SK-N-SH (cell line): ENCODE results near the gene OR5B2. TPM values are rescaled to one million over a fixed set of nuclear protein-coding genes. Genes with fewer than 3 reads are reported as not detected.
"Not testable (repeated sequence)": the region's sequence is repeated elsewhere in the genome, so short reads cannot be mapped to it uniquely, and the experiment has no call there.

Source experiments
- CTCF ChIA-PET: fragments of 300-600, 350-600 bp; formaldehyde crosslinking; extraction: SDS; loops from one replicate; lab custom pipeline; 2021; lab: Yijun Ruan, JAX
- POLR2A ChIA-PET: fragments of 350-600 bp; sonication (Branson Sonifier 250); formaldehyde crosslinking; extraction: SDS; loops from one replicate; lab custom pipeline; 2020; ENCODE audit warnings: antibody characterized with exemption, inconsistent platforms; lab: Yijun Ruan, JAX
- DNase-seq: peaks from one replicate; pipeline ENCODE4 v3.0.0; 2012
- H2AFZ ChIP-seq: fragments of 200-600 bp; sonication (generic); 2 replicates; pipeline ENCODE4 v1.8.1; 2016; ENCODE audit warnings: antibody characterized with exemption, mild to moderate bottlenecking, low read depth
- H3F3A ChIP-seq: fragments of 200-600 bp; sonication (generic); replicated peaks from 2 replicates; pipeline ENCODE3; 2016; ENCODE audit warnings: antibody characterized with exemption, mild to moderate bottlenecking; ENCODE audit not compliant: insufficient read depth
- H3K27ac ChIP-seq, 2 experiments: fragments of 200-500 bp in 1 of 2; fragments of 200-600 bp in 1 of 2; sonication (Bioruptor generic) in 1 of 2; sonication (generic), shearing (Covaris generic) in 1 of 2; 2 replicates each; pipeline versions ENCODE4 v1.5.1 to v1.6.1; 2014 to 2016; ENCODE audit warnings: low read depth in 2 of 2, inconsistent platforms in 1 of 2, low read length in 1 of 2, mild to moderate bottlenecking in 1 of 2, mixed read lengths in 1 of 2
- H3K27me3 ChIP-seq: fragments of 200-600 bp; sonication (generic), shearing (Covaris generic); 2 replicates; pipeline ENCODE4 v1.6.1; 2016; ENCODE audit warnings: mixed run types; ENCODE audit not compliant: insufficient read depth
- H3K36me3 ChIP-seq, 2 experiments: fragments of 200-500 bp in 1 of 2; fragments of 200-600 bp in 1 of 2; sonication (Bioruptor generic) in 1 of 2; sonication (generic) in 1 of 2; replicated peaks in 1 of 2; 2 replicates each; pipeline versions ENCODE3 to v1.5.1; 2014 to 2016; ENCODE audit warnings: low read length in 1 of 2, mild to moderate bottlenecking in 1 of 2; ENCODE audit not compliant: insufficient read depth in 2 of 2, control insufficient read depth in 1 of 2
- H3K4me1 ChIP-seq, 2 experiments: fragments of 200-500 bp in 1 of 2; fragments of 200-600 bp in 1 of 2; sonication (Bioruptor generic) in 1 of 2; sonication (generic), shearing (Covaris generic) in 1 of 2; 2 replicates each; pipeline versions ENCODE4 v1.5.1 to v1.6.1; 2014 to 2016; ENCODE audit warnings: low read depth in 1 of 2, low read length in 1 of 2, mixed run types in 1 of 2; ENCODE audit not compliant: insufficient read depth in 2 of 2, control insufficient read depth in 1 of 2
- H3K4me2 ChIP-seq: fragments of 200-600 bp; sonication (generic), shearing (Covaris generic); 2 replicates; pipeline ENCODE4 v1.6.1; 2017; ENCODE audit warnings: mixed run types
- H3K4me3 ChIP-seq, 2 experiments: fragments of 200-500 bp in 1 of 2; fragments of 200-600 bp in 1 of 2; sonication (Bioruptor generic) in 1 of 2; sonication (generic), shearing (Covaris generic) in 1 of 2; 2 replicates each; pipeline versions ENCODE4 v1.5.1 to v1.8.1; 2014 to 2016; ENCODE audit warnings: low read depth in 2 of 2, inconsistent platforms in 1 of 2, low read length in 1 of 2, mild to moderate bottlenecking in 1 of 2, mixed read lengths in 1 of 2, moderate library complexity in 1 of 2
- H3K79me2 ChIP-seq: fragments of 200-600 bp; sonication (generic); 2 replicates; pipeline ENCODE4 v1.8.1; 2017; ENCODE audit warnings: mild to moderate bottlenecking; ENCODE audit not compliant: insufficient read depth
- H3K9ac ChIP-seq: fragments of 200-600 bp; sonication (generic); 2 replicates; pipeline ENCODE4 v1.6.1; 2017; ENCODE audit warnings: mixed run types
- H3K9me2 ChIP-seq: fragments of 200-600 bp; sonication (generic); 2 replicates; pipeline ENCODE4 v1.6.1; 2017; ENCODE audit warnings: mixed run types
- H3K9me3 ChIP-seq: fragments of 200-600 bp; sonication (generic); 2 replicates; pipeline ENCODE4 v1.6.1; 2017; ENCODE audit warnings: mixed run types, mild to moderate bottlenecking, moderate library complexity
- H4K20me1 ChIP-seq: fragments of 200-600 bp; sonication (generic); 2 replicates; pipeline ENCODE4 v1.6.1; 2017; ENCODE audit warnings: mild to moderate bottlenecking, mixed run types; ENCODE audit not compliant: insufficient read depth
- FOXM1 ChIP-seq: IDR thresholded peaks from 2 replicates; pipeline ENCODE4 v1.4.0; 2012; ENCODE audit warnings: low read depth, mild to moderate bottlenecking
- GATA2 ChIP-seq: sonication (generic); formaldehyde crosslinking; IDR thresholded peaks from 2 replicates; pipeline ENCODE4 v1.5.0; 2020; ENCODE audit warnings: mild to moderate bottlenecking, missing genetic modification reagents
- MEF2A ChIP-seq: IDR thresholded peaks from 2 replicates; pipeline ENCODE4 v1.4.0; 2012; ENCODE audit warnings: low read depth, borderline replicate concordance
- RFX5 ChIP-seq: IDR thresholded peaks from 2 replicates; pipeline ENCODE4 v1.6.1; 2012; ENCODE audit warnings: mild to moderate bottlenecking, improper control_type of control experiment, low read length
- TCF12 ChIP-seq: IDR thresholded peaks from 2 replicates; pipeline ENCODE4 v1.4.0; 2012
- TEAD4 ChIP-seq: IDR thresholded peaks from 2 replicates; pipeline ENCODE4 v1.4.0; 2012; ENCODE audit warnings: mild to moderate bottlenecking, borderline replicate concordance; ENCODE audit not compliant: insufficient read depth
- YY1 ChIP-seq: IDR thresholded peaks from 2 replicates; pipeline ENCODE4 v1.4.0; 2012; ENCODE audit warnings: low read depth, mild to moderate bottlenecking
- WGBS: methylation state at CpG from one replicate; pipeline ENCODE4 v1.1.6; 2017; ENCODE audit warnings: low lambda C conversion rate; 5-methylcytosine and 5-hydroxymethylcytosine counted together
- polyA plus RNA-seq, 3 experiments: library from polyadenylated mRNA; depleted of rRNA; stranded (reverse); fragments of >200 nt; gene quantifications; 2 replicates each; pipeline ENCODE4 v1.2.3, GENCODE V29; 2012
- TF ChIP-seq, protein P1 (sequence below): IDR thresholded peaks from 2 replicates; pipeline ENCODE4 v1.4.0; 2012; ENCODE audit warnings: low read depth, borderline replicate concordance
- TF ChIP-seq, protein P2 (sequence below): IDR thresholded peaks from 2 replicates; pipeline ENCODE4 v1.6.1; 2012; ENCODE audit warnings: mild to moderate bottlenecking, low read depth, low read length, moderate library complexity
- TF ChIP-seq, protein P3 (sequence below): fragments of 200-600 bp; sonication (generic); IDR thresholded peaks from 2 replicates; pipeline ENCODE4 v1.6.1; 2017; ENCODE audit warnings: antibody characterized with exemption, mild to moderate bottlenecking, moderate library complexity

Gene OR5B2
- polyA plus RNA-seq, 1 of the 3 experiments (the other 2 are of a cell fraction), result not detected

DNA sequence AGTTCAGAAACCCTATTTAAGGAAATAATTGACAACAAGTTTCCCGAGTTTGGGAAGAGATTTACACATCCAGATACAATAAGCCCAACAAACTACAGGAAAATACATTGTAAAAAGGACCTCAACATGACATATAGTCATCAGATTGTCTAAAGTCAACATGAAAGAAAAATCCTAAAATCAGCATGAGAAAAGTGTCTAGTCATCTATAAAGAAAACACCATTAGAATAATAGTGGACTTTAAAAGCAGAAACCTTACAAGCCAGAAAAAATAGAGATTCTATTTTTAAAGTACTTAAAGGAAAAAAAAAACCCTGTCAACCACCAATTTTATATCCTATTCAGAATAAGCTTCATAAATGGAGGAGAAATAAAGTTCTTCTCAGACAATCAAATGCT lies 1.4 kb upstream of the OR5B2 start:
- DNase-seq, result no peak
- no peaks in the 10 kb centered on the region for H3K27me3 ChIP-seq
- H3K4me1 ChIP-seq, result no peaks in the 10 kb centered on the region
- H3K9ac ChIP-seq, result no peak overlapping the region
- ChIA-PET POLR2A (no interaction called here), CTCF (no interaction called here)
- H3K27ac ChIP-seq, result no peak overlapping the region
- no peak overlapping the region for H3K4me2 ChIP-seq
- H3K36me3 ChIP-seq, result no peaks in the 10 kb centered on the region
- no peaks in the 10 kb centered on the region for H3K9me3 ChIP-seq
- H3F3A ChIP-seq, result no peaks in the 10 kb centered on the region
- no peaks in the 10 kb centered on the region for H3K9me2 ChIP-seq
- H3K4me3 ChIP-seq, result no peak overlapping the region
- TF ChIP-seq TEAD4, result no peak
- TF ChIP-seq, protein P1, sequence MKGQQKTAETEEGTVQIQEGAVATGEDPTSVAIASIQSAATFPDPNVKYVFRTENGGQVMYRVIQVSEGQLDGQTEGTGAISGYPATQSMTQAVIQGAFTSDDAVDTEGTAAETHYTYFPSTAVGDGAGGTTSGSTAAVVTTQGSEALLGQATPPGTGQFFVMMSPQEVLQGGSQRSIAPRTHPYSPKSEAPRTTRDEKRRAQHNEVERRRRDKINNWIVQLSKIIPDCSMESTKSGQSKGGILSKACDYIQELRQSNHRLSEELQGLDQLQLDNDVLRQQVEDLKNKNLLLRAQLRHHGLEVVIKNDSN, result no peak
- TF ChIP-seq, protein P2, sequence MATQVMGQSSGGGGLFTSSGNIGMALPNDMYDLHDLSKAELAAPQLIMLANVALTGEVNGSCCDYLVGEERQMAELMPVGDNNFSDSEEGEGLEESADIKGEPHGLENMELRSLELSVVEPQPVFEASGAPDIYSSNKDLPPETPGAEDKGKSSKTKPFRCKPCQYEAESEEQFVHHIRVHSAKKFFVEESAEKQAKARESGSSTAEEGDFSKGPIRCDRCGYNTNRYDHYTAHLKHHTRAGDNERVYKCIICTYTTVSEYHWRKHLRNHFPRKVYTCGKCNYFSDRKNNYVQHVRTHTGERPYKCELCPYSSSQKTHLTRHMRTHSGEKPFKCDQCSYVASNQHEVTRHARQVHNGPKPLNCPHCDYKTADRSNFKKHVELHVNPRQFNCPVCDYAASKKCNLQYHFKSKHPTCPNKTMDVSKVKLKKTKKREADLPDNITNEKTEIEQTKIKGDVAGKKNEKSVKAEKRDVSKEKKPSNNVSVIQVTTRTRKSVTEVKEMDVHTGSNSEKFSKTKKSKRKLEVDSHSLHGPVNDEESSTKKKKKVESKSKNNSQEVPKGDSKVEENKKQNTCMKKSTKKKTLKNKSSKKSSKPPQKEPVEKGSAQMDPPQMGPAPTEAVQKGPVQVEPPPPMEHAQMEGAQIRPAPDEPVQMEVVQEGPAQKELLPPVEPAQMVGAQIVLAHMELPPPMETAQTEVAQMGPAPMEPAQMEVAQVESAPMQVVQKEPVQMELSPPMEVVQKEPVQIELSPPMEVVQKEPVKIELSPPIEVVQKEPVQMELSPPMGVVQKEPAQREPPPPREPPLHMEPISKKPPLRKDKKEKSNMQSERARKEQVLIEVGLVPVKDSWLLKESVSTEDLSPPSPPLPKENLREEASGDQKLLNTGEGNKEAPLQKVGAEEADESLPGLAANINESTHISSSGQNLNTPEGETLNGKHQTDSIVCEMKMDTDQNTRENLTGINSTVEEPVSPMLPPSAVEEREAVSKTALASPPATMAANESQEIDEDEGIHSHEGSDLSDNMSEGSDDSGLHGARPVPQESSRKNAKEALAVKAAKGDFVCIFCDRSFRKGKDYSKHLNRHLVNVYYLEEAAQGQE, result no peak
- H3K79me2 ChIP-seq, result no peaks in the 10 kb centered on the region
- no peaks in the 10 kb centered on the region for H4K20me1 ChIP-seq
- 3% methylated on average over 1 of the region's 1 CpG for WGBS
- H2AFZ ChIP-seq, result no peak overlapping the region

DNA sequence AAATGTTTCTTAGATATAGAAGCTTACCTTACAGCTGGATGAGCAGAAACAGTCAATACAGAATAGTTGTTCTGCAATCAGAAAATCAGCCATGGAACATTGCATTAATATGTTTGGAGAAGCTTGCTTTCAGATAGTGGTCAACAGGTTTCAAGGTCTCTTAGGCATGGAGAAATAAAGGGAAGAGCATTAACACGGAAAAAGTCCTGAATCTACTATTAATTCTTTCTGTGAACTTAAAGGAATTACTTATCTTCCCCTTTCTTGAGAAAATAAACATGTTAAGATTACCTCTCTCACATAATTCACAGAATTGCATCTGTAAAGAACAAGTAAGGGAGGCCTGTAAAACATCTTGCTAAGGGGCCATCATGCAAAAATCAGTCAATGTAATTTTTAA lies 21.1 kb downstream of the OR5B2 start, which contains the start of gene OR5B3:
OR5B3 (minus strand) TSS at position 101 of the 400 bp plus-strand sequence. CDS start 3,465 bp downstream, outside the sequence.
- H3F3A ChIP-seq, result no peaks in the 10 kb centered on the region
- no peaks in the 10 kb centered on the region for H3K79me2 ChIP-seq
- no peaks in the 10 kb centered on the region for H4K20me1 ChIP-seq
- no peak within 1 kb of the TSS for H3K4me3 ChIP-seq
- CTCF ChIA-PET, result no interaction called here
- no peaks in the 10 kb centered on the region for H3K9me2 ChIP-seq
- no peak for DNase-seq
- TF ChIP-seq FOXM1, result no peak
- TF ChIP-seq GATA2, result no peak
- TF ChIP-seq TCF12, result no peak
- TF ChIP-seq RFX5, result no peak
- TF ChIP-seq, protein P3, sequence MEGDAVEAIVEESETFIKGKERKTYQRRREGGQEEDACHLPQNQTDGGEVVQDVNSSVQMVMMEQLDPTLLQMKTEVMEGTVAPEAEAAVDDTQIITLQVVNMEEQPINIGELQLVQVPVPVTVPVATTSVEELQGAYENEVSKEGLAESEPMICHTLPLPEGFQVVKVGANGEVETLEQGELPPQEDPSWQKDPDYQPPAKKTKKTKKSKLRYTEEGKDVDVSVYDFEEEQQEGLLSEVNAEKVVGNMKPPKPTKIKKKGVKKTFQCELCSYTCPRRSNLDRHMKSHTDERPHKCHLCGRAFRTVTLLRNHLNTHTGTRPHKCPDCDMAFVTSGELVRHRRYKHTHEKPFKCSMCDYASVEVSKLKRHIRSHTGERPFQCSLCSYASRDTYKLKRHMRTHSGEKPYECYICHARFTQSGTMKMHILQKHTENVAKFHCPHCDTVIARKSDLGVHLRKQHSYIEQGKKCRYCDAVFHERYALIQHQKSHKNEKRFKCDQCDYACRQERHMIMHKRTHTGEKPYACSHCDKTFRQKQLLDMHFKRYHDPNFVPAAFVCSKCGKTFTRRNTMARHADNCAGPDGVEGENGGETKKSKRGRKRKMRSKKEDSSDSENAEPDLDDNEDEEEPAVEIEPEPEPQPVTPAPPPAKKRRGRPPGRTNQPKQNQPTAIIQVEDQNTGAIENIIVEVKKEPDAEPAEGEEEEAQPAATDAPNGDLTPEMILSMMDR, result no peak
- TF ChIP-seq MEF2A, result no peak
- TF ChIP-seq YY1, result no peak
- POLR2A ChIA-PET, result no interaction called here
- 3% methylated on average over 1 of the region's 1 CpG for WGBS
- no peak within 1 kb of the TSS for H2AFZ ChIP-seq
- 0 out of 2 replicates have a peak within 1 kb of the TSS, but pooled peaks have one; percentile 1 for H3K4me2 ChIP-seq
- no peaks in the 10 kb centered on the region; the same call in 1 of the 2 replicates for H3K9me3 ChIP-seq
- no peak within 1 kb of the TSS for H3K9ac ChIP-seq
- H3K36me3 ChIP-seq, result no peaks in the 10 kb centered on the region
- no peaks in the 10 kb centered on the region for H3K4me1 ChIP-seq
- H3K27ac ChIP-seq, result no peak within 1 kb of the TSS
- H3K27me3 ChIP-seq, result no peaks in the 10 kb centered on the region

DNA sequence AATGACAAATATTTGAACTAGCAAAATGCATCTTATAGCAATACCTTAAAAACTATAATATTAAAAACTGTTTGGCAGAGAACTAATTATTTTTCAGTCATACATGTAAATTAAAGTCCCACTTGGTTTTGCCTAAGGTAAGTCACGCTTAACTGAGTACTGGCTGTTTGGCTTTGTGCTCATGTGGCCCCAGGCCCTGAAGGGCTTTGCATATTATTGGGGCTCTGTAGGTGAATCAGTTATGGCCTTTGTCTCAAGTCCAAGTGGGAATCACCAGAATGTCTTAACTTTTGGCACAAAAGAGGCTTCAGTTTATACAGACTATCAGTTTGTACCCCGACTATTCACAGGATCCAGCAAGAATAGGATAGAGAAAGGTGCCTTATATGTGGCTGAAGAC lies 28.3 kb downstream of the OR5B2 start:
- POLR2A ChIA-PET, H3K4me2 ChIP-seq, H2AFZ ChIP-seq, H3K27ac ChIP-seq, H4K20me1 ChIP-seq, H3K27me3 ChIP-seq, H3K9me3 ChIP-seq, H3K4me3 ChIP-seq, H3K79me2 ChIP-seq, H3K9ac ChIP-seq, H3K4me1 ChIP-seq, H3F3A ChIP-seq, H3K9me2 ChIP-seq, H3K36me3 ChIP-seq, DNase-seq, CTCF ChIA-PET: not testable (repeated sequence)
- WGBS, result no CpG with 5 or more reads among the region's 2 CpGs
